ENCODE results near the gene RTP1.
"Not testable (repeated sequence)": the region's sequence is repeated elsewhere in the genome, so short reads cannot be mapped to it uniquely, and the experiment has no call there.

The RTP1 gene, protein sequence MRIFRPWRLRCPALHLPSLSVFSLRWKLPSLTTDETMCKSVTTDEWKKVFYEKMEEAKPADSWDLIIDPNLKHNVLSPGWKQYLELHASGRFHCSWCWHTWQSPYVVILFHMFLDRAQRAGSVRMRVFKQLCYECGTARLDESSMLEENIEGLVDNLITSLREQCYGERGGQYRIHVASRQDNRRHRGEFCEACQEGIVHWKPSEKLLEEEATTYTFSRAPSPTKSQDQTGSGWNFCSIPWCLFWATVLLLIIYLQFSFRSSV

DNA sequence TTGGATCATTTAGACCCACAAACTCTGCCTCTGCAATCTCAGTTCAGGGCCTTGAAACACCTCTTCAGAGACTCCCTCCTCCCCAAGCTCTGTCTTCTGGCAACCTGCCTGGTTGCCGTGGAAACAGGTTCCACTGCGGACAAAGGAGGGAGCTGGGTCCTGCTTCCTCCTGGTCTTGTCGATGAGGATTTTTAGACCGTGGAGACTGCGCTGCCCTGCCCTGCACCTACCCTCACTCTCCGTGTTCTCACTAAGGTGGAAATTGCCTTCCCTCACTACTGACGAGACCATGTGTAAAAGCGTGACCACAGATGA lies at the start of gene RTP1:
TSS of gene RTP1 (plus strand) at position 152 of the 315 bp plus-strand sequence. CDS start at position 182, 30 bp downstream.
- no peaks in the 10 kb centered on the region for H3K9me3 ChIP-seq (ENCODE audit: control insufficient read depth, low read depth, low read length)
- no peaks in the 10 kb centered on the region for H3K4me1 ChIP-seq (ENCODE audit: control insufficient read depth, low read depth, low read length)
- H3K36me3 ChIP-seq (ENCODE audit: control insufficient read depth, low read depth, low read length) = no peaks in the 10 kb centered on the region
- H3K4me3 ChIP-seq (ENCODE audit: low read length) = no peak within 1 kb of the TSS
- no peak within 1 kb of the TSS for H3K27ac ChIP-seq (ENCODE audit: low read length)
- no peaks in the 10 kb centered on the region for H3K27me3 ChIP-seq (ENCODE audit: control insufficient read depth, insufficient read depth, low read length)
- H3K9ac ChIP-seq (ENCODE audit: low read length) = no peak within 1 kb of the TSS

- Histone ChIP-seq H3K4me1 (ENCODE audit: control insufficient read depth, low read depth, low read length) (no peaks in the 10 kb centered on the region), H3K4me3 (ENCODE audit: low read length) (no peak overlapping the region), H3K36me3 (ENCODE audit: control insufficient read depth, low read depth, low read length) (no peaks in the 10 kb centered on the region), H3K27me3 (ENCODE audit: control insufficient read depth, insufficient read depth, low read length) (no peaks in the 10 kb centered on the region), H3K9me3 (ENCODE audit: control insufficient read depth, low read depth, low read length) (no peaks in the 10 kb centered on the region), H3K9ac (ENCODE audit: low read length) (no peak overlapping the region), H3K27ac (ENCODE audit: low read length) (no peak overlapping the region)
Measured at GRCh38 chr3:187150186-187150585, 47.1 kb upstream of the RTP1 start.

DNA sequence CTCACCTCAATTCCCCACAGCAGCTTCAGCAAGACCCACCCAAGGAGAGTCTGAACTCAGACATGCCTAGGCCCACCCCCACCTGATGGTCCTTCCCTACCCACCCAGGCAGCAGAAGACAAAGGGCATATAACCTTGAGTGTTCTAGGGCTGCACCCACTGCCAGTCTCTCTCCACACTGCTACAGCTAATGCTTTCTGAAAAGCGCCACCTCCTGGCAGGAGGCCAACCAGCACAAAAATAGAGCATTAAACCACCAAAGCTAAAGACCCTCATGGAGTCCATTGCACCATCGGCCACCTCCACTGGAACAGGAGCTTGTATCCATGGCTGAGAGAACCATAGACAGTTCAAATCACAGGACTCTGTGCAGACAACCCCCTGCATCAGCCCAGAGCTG lies 46.7 kb upstream of the RTP1 start:
- Histone ChIP-seq H3K27me3 (ENCODE audit: control insufficient read depth, insufficient read depth, low read length) (no peaks in the 10 kb centered on the region), H3K36me3 (ENCODE audit: control insufficient read depth, low read depth, low read length) (no peaks in the 10 kb centered on the region), H3K9ac (ENCODE audit: low read length) (no peak overlapping the region), H3K4me3 (ENCODE audit: low read length) (no peak overlapping the region), H3K9me3 (ENCODE audit: control insufficient read depth, low read depth, low read length) (no peaks in the 10 kb centered on the region), H3K4me1 (ENCODE audit: control insufficient read depth, low read depth, low read length) (no peaks in the 10 kb centered on the region), H3K27ac (ENCODE audit: low read length) (no peak overlapping the region)

GRCh38 chr3:187161556-187161955 lies 35.7 kb upstream of the RTP1 start:
- H3K27ac ChIP-seq (ENCODE audit: low read length) = no peak overlapping the region
- H3K4me3 ChIP-seq (ENCODE audit: low read length) = no peak overlapping the region
- H3K4me1 ChIP-seq (ENCODE audit: control insufficient read depth, low read depth, low read length) = peaks cover 19% of the 10 kb centered on the region
- no peaks in the 10 kb centered on the region for H3K9me3 ChIP-seq (ENCODE audit: control insufficient read depth, low read depth, low read length)
- H3K36me3 ChIP-seq (ENCODE audit: control insufficient read depth, low read depth, low read length) = no peaks in the 10 kb centered on the region
- H3K27me3 ChIP-seq (ENCODE audit: control insufficient read depth, insufficient read depth, low read length) = no peaks in the 10 kb centered on the region
- H3K9ac ChIP-seq (ENCODE audit: low read length) = no peak overlapping the region

- H3K4me1 ChIP-seq (ENCODE audit: control insufficient read depth, low read depth, low read length) = peaks cover 19% of the 10 kb centered on the region
Measured at GRCh38 chr3:187162265-187162953, 34.9 kb upstream of the RTP1 start.

DNA sequence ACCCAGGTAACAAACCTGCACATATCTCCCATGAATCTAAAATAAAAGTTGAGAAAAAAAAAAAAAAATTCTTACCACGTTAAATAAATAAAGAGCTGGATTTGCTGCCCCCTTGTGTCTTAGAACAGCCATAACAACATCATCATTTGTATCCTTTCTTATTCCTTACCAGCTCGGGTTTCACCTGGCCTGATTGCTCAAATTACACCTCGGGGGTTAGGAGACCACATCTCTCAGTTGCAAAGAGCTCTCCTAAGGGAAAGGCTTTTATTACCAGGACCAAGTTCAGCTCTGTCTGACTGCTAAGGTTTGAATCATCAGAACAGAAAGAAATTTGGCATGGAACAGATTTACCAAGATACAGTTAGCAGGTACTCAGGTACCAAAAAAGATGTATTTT lies 32.1 kb upstream of the RTP1 start:
- peak overlapping the region; percentile 12 for H3K4me3 ChIP-seq (ENCODE audit: low read length)
- H3K9ac ChIP-seq (ENCODE audit: low read length) = no peak overlapping the region
- H3K9me3 ChIP-seq (ENCODE audit: control insufficient read depth, low read depth, low read length) = no peaks in the 10 kb centered on the region
- H3K4me1 ChIP-seq (ENCODE audit: control insufficient read depth, low read depth, low read length) = peaks cover 19% of the 10 kb centered on the region
- no peaks in the 10 kb centered on the region for H3K36me3 ChIP-seq (ENCODE audit: control insufficient read depth, low read depth, low read length)
- no peak overlapping the region for H3K27ac ChIP-seq (ENCODE audit: low read length)
- no peaks in the 10 kb centered on the region for H3K27me3 ChIP-seq (ENCODE audit: control insufficient read depth, insufficient read depth, low read length)

More at GRCh38 chr3:187162265-187162953, 34.9 kb upstream of the RTP1 start:
- Histone ChIP-seq H3K4me3 (ENCODE audit: low read length) (no peak overlapping the region), H3K36me3 (ENCODE audit: control insufficient read depth, low read depth, low read length) (no peaks in the 10 kb centered on the region), H3K9me3 (ENCODE audit: control insufficient read depth, low read depth, low read length) (no peaks in the 10 kb centered on the region), H3K9ac (ENCODE audit: low read length) (no peak overlapping the region), H3K27me3 (ENCODE audit: control insufficient read depth, insufficient read depth, low read length) (no peaks in the 10 kb centered on the region), H3K27ac (ENCODE audit: low read length) (no peak overlapping the region)

DNA sequence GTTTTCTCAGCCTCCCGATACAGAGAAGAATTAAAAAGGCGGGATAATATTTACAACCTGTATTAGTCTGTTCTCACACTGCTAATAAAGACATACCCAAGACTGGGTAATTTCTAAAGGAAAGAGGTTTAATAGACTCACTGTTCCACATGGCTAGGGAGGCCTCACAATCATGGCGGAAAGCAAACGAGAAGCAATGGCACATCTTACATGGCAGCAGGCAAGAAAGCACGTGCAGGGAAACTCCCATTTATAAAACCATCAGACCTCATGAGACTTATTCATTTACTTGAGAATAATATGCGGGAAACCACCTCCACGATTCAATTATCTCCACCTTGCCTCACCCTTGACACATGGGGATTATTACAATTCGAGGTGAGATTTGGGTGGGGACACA lies 30.5 kb upstream of the RTP1 start:
- H3K9me3 ChIP-seq (ENCODE audit: control insufficient read depth, low read depth, low read length) = no peaks in the 10 kb centered on the region
- H3K4me1 ChIP-seq (ENCODE audit: control insufficient read depth, low read depth, low read length) = peaks cover 19% of the 10 kb centered on the region
- no peak overlapping the region for H3K4me3 ChIP-seq (ENCODE audit: low read length)
- H3K9ac ChIP-seq (ENCODE audit: low read length) = no peak overlapping the region
- no peaks in the 10 kb centered on the region for H3K27me3 ChIP-seq (ENCODE audit: control insufficient read depth, insufficient read depth, low read length)
- H3K27ac ChIP-seq (ENCODE audit: low read length) = no peak overlapping the region
- no peaks in the 10 kb centered on the region for H3K36me3 ChIP-seq (ENCODE audit: control insufficient read depth, low read depth, low read length)

- Histone ChIP-seq H3K27me3 (ENCODE audit: control insufficient read depth, insufficient read depth, low read length) (no peaks in the 10 kb centered on the region), H3K4me1 (ENCODE audit: control insufficient read depth, low read depth, low read length) (peaks cover 19% of the 10 kb centered on the region), H3K27ac (ENCODE audit: low read length) (no peak overlapping the region), H3K4me3 (ENCODE audit: low read length) (no peak overlapping the region), H3K36me3 (ENCODE audit: control insufficient read depth, low read depth, low read length) (no peaks in the 10 kb centered on the region), H3K9me3 (ENCODE audit: control insufficient read depth, low read depth, low read length) (no peaks in the 10 kb centered on the region), H3K9ac (ENCODE audit: low read length) (no peak overlapping the region)
Measured at GRCh38 chr3:187167777-187168176, 29.5 kb upstream of the RTP1 start.

DNA sequence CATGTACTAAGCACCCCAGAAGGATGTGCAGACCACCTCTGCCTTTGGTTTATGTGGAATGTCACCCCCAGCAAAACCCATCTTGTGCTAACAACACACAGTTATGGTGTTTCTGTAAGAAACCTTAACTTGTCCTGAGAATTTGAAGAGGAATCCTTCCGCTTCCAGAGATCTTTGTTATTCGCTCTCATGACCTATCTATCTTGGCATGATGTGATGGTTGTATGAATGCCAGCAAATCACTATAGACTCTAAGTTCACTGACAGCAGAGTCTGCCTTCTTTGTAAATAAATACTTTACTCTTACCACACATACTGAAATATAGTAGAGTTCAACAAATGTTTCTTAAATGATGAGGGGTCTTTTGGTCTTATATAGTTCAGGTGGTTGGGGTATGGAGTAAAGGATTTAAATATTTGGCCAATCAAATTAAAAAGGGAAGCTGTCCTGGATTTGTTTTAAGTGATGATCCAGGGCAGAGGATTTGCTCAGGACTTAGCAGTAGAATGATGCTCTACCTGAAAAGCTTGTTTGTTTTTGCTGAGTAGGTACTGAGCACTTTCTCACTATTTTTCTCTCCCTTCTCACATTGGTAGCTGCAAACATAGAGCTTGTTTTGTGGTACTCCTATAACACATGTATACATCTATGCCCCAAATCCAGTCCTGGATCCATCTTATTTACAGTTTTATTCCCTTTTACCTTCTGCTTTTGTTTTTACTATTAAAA lies 27.9 kb upstream of the RTP1 start:
- no peaks in the 10 kb centered on the region for H3K36me3 ChIP-seq (ENCODE audit: control insufficient read depth, low read depth, low read length)

GRCh38 chr3:187170911-187171310 lies 26.4 kb upstream of the RTP1 start:
- not testable (repeated sequence) for H3K4me1 ChIP-seq (ENCODE audit: control insufficient read depth, low read depth, low read length); H3K27ac ChIP-seq (ENCODE audit: low read length); H3K9ac ChIP-seq (ENCODE audit: low read length)

More for the DNA sequence above, 27.9 kb upstream of the RTP1 start:
- no peak overlapping the region for H3K9ac ChIP-seq (ENCODE audit: low read length)
- H3K4me3 ChIP-seq (ENCODE audit: low read length) = no peak overlapping the region
- H3K27ac ChIP-seq (ENCODE audit: low read length) = no peak overlapping the region
- H3K4me1 ChIP-seq (ENCODE audit: control insufficient read depth, low read depth, low read length) = peaks cover 21% of the 10 kb centered on the region
- H3K9me3 ChIP-seq (ENCODE audit: control insufficient read depth, low read depth, low read length) = no peaks in the 10 kb centered on the region
- no peaks in the 10 kb centered on the region for H3K27me3 ChIP-seq (ENCODE audit: control insufficient read depth, insufficient read depth, low read length)

DNA sequence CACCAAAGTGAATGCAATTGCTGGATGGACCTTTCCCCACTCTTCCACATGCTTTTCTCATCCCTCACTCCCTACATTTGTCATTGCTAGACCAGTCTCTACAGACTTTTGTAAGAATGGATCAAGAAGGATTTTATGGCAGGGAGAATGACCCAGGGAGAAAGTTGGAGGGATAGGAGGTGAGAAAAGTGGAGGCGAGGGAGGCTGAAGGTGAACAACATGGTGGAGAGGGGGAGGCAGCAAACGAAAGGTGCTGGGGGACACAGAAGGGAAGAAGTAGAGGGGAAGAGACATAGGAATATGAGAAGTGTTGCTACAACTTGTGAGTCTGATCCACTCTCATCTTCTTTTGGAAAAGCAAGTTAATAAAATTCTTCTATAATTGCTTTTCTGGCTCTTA lies 24.4 kb upstream of the RTP1 start:
- no peak overlapping the region for H3K27ac ChIP-seq (ENCODE audit: low read length)
- H3K27me3 ChIP-seq (ENCODE audit: control insufficient read depth, insufficient read depth, low read length) = no peaks in the 10 kb centered on the region
- no peaks in the 10 kb centered on the region for H3K9me3 ChIP-seq (ENCODE audit: control insufficient read depth, low read depth, low read length)
- H3K4me1 ChIP-seq (ENCODE audit: control insufficient read depth, low read depth, low read length) = peaks cover 5% of the 10 kb centered on the region
- no peaks in the 10 kb centered on the region for H3K36me3 ChIP-seq (ENCODE audit: control insufficient read depth, low read depth, low read length)
- H3K9ac ChIP-seq (ENCODE audit: low read length) = no peak overlapping the region
- no peak overlapping the region for H3K4me3 ChIP-seq (ENCODE audit: low read length)

More at GRCh38 chr3:187170911-187171310, 26.4 kb upstream of the RTP1 start:
- not testable (repeated sequence) for H3K9me3 ChIP-seq (ENCODE audit: control insufficient read depth, low read depth, low read length); H3K36me3 ChIP-seq (ENCODE audit: control insufficient read depth, low read depth, low read length); H3K4me3 ChIP-seq (ENCODE audit: low read length); H3K27me3 ChIP-seq (ENCODE audit: control insufficient read depth, insufficient read depth, low read length)

Data from iPS-18a (cell line).